ENCODE measurements around the gene ALOX5.
"Not testable (repeated sequence)": the region's sequence is repeated elsewhere in the genome, so short reads cannot be mapped to it uniquely, and the experiment has no call there.

The ALOX5 gene

GRCh38 chr10:45373576-45374349, at the start of gene ALOX5:
Gene ALOX5, plus strand, starts transcription at chr10:45374216. Its CDS starts 64 bp downstream, at chr10:45374280.
- peak in 12 of 51 donors; percentile 24 to 55 (median 42) for DNase-seq

GRCh38 chr10:45325116-45325515, 48.9 kb upstream of the ALOX5 start:
- no peak for DNase-seq

- DNase-seq, result not testable (repeated sequence)
These were observed 47.2 kb upstream of the ALOX5 start for GRCh38 chr10:45326864-45327263.

GRCh38 chr10:45331824-45332223, 42.2 kb upstream of the ALOX5 start:
- DNase-seq, result not testable (repeated sequence)

GRCh38 chr10:45339894-45340293, 34.1 kb upstream of the ALOX5 start:
- DNase-seq, result no peak

GRCh38 chr10:45340420-45340819, 33.6 kb upstream of the ALOX5 start:
- not testable (repeated sequence) for DNase-seq

GRCh38 chr10:45346652-45347335, 27.2 kb upstream of the ALOX5 start:
- DNase-seq, result not testable (repeated sequence)

GRCh38 chr10:45347464-45347863, 26.6 kb upstream of the ALOX5 start:
- DNase-seq, result not testable (repeated sequence)

- DNase-seq, result not testable (repeated sequence)
These were observed 25.7 kb upstream of the ALOX5 start for GRCh38 chr10:45348196-45348765.

- no peak for DNase-seq
These were observed 20.8 kb upstream of the ALOX5 start for GRCh38 chr10:45353186-45353585.

GRCh38 chr10:45354261-45354660, 19.8 kb upstream of the ALOX5 start:
- peak in 4 of 51 donors; percentile 14 to 33 (median 20) for DNase-seq

GRCh38 chr10:45355494-45355893, 18.5 kb upstream of the ALOX5 start:
- no peak for DNase-seq

- DNase-seq, result not testable (repeated sequence)
These were observed 15.1 kb upstream of the ALOX5 start for GRCh38 chr10:45358961-45359360.

- not testable (repeated sequence) for DNase-seq
These were observed 11.8 kb upstream of the ALOX5 start for GRCh38 chr10:45361983-45362799.

GRCh38 chr10:45367643-45368042, 6.4 kb upstream of the ALOX5 start:
- DNase-seq, result not testable (repeated sequence)

GRCh38 chr10:45368181-45368580, 5.8 kb upstream of the ALOX5 start:
- no peak for DNase-seq

GRCh38 chr10:45370202-45370955, 3.6 kb upstream of the ALOX5 start:
- no peak for DNase-seq

GRCh38 chr10:45371560-45371959, 2.5 kb upstream of the ALOX5 start:
- DNase-seq, result no peak

GRCh38 chr10:45372251-45372951, 1.6 kb upstream of the ALOX5 start:
- DNase-seq, result no peak

- no peak for DNase-seq
These were observed 927 bp upstream of the ALOX5 start for GRCh38 chr10:45373003-45373575.

Data from hypothalamus (tissue), 51 donors.